HG03095 (cell line): Measurements from ENCODE around the gene BTBD16.
A peak's percentile ranks its signal among the peaks of the same experiment; 100 is the strongest.

Source experiments
- ATAC-seq: cut with Tn5 transposase; IDR thresholded peaks from one replicate; pipeline ENCODE4 v1.9.1; 2021; ENCODE audit warnings: moderate library complexity; ENCODE audit not compliant: unreplicated experiment

The BTBD16 gene

GRCh38 chr10:122368502-122369254 is 97.6 kb downstream of the BTBD16 start:
- no peak for ATAC-seq

- no peak for ATAC-seq
Observed at GRCh38 chr10:122373108-122373507, 102.0 kb downstream of the BTBD16 start.

GRCh38 chr10:122373721-122374120 is 102.6 kb downstream of the BTBD16 start:
- ATAC-seq, result no peak

- ATAC-seq, result peak; percentile 93
Observed at GRCh38 chr10:122374237-122374858, 103.3 kb downstream of the BTBD16 start, which contains the start of gene PLEKHA1. Gene PLEKHA1 (plus strand): TSS chr10:122374708. CDS start chr10:122393201, 18,493 bp downstream.

- ATAC-seq, result peak; percentile 47
Observed at GRCh38 chr10:122374859-122375678, 104.0 kb downstream of the BTBD16 start.

- ATAC-seq, result no peak
Observed at GRCh38 chr10:122375679-122376160, 104.6 kb downstream of the BTBD16 start.

- no peak for ATAC-seq
Observed at GRCh38 chr10:122376364-122376961, 105.4 kb downstream of the BTBD16 start.

- ATAC-seq, result no peak
Observed at GRCh38 chr10:122379041-122379440, 107.9 kb downstream of the BTBD16 start.

- ATAC-seq, result no peak
Observed at GRCh38 chr10:122379537-122379936, 108.4 kb downstream of the BTBD16 start.

GRCh38 chr10:122380703-122381102 is 109.6 kb downstream of the BTBD16 start:
- ATAC-seq, result no peak

GRCh38 chr10:122381680-122382079 is 110.6 kb downstream of the BTBD16 start:
- no peak for ATAC-seq

- ATAC-seq, result no peak
Observed at GRCh38 chr10:122386514-122386913, 115.4 kb downstream of the BTBD16 start.

- ATAC-seq, result no peak
Observed at GRCh38 chr10:122387572-122387971, 116.5 kb downstream of the BTBD16 start.
